Endometrium (tissue), 2 donors: ENCODE data around the gene BACE2.
A peak's percentile ranks its signal among the peaks of the same experiment; 100 is the strongest.
"Not testable (repeated sequence)": the region's sequence is repeated elsewhere in the genome, so short reads cannot be mapped to it uniquely, and the experiment has no call there.

Experiments
- FAIRE-seq: peaks from 2 replicates; lab custom pipeline; 2012; peaks lifted over from hg19 to GRCh38; lab: Jason Lieb, UNC
- donor health status: control.
- donor health status: control.

Gene BACE2

DNA sequence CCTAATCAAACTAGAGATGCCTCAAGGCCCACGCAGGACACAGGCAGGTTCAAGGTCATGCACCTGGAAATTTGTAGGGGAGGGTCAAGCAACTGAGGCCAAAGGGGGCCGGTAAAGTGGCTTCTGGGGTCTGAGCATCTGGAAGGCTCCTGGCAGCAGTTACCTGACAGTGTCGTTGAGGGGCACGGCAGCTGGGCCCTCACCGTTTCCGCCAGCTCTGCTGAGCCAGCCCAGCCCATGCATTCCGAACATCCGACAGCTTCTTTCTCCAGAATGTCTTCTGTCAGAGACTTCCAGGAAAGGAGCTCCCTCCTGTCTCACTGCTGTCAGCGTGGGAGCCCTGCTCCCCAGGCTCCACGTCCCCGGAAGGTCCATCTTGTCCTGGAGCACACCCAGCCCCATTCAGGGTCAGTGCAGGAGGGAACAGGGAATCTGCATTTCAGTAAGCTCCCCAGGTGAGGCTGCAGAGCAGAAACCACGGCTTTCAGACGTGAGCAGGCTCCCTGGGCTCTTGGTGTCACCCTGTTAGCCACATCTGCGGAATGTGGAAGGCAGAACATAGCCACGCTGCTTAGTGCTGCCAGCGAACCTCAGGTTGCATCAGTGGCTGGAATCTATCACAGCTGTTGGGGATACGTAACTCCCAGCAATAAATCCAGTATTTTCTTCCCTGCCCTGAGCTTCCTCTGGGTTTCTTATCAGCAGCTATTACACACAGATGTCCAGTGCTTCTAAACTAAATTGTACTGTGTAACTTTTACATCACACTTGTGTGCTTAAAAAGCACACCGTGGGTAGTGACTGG, 112.4 kb downstream of the BACE2 start:
- no peak for FAIRE-seq

GRCh38 chr21:41282412-41282811, 114.5 kb downstream of the BACE2 start:
- no peak for FAIRE-seq

DNA sequence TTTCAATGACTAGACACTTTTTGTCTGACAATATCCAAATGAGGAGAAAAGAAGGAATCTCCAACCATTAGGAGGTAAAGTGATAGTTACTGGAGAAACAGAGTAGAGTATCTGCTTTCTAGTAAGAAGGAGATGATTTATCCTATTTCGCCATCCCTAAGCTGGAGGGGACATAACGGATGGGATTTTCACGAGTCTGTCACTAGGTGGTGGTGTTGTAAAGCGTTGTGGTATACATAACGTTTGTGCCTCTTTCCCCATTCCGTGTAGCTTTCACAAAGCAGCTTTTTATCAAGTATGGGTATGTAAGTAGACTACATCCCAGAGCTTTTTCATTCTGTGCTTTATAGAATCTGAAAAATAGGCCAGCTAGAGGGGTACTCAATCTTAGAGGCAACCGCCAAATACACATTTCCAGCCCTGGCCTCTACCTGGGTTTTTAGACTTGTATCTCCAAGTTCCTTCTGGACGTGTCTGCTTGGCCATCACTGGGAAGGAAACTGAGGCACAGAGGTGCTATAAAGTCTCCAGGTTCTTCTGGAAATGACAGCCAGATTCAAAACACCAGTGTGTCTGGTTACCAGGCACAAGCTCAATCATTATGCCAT, 115.4 kb downstream of the BACE2 start:
- peak; percentile 89 for FAIRE-seq

DNA sequence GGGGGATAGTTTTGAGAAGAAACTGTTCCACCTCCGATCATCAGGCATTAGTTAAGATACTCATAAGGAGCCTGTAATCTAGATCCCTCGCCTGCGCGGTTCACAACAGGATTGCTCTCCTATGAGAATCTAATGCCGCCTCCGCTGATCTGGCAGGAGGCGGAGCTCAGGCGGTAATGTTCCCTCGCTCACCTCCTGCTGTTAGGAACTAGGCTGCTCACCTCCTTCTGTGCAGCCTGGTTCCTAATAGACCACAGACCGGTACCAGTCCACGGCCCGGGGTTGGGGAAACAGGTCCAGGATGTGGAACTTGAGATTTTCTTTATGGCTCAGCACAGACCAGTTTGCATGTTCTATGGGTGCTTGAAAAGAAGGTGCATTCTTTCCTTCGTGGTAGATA, 121.5 kb downstream of the BACE2 start:
- no peak for FAIRE-seq

DNA sequence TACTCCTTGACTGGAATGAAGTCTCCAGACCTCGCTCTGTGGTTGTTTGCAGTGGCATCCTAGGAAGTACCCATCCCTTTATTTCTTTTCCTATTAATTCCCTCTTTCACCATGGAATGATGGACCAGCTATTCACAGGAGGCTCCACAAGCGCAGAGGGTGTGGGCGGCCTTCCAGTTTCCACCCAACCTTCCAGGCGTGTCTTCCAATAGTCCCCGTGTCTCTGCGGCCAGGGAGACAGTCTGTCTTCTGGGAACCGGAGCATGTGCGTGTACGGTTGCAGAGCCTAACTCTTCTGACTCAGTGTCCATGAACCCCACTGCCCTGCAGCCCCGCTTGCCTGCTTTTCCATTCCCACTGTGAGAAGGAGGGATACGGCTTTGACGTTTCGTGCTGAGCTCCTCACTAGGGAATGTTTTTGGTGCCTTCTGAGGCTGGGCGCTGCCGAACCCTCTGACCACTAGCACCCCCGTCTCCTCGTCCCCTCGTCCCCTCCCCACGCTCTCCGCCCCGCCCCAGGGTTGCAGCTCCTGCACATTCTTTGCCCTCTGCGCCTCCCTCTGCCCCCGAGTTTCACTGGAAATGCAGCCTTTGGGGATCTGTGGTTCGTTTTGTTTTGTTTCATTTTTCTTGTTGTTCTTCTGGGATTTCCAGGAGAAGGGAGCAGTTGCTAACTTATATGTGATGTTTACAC, 122.3 kb downstream of the BACE2 start:
- no peak for FAIRE-seq

DNA sequence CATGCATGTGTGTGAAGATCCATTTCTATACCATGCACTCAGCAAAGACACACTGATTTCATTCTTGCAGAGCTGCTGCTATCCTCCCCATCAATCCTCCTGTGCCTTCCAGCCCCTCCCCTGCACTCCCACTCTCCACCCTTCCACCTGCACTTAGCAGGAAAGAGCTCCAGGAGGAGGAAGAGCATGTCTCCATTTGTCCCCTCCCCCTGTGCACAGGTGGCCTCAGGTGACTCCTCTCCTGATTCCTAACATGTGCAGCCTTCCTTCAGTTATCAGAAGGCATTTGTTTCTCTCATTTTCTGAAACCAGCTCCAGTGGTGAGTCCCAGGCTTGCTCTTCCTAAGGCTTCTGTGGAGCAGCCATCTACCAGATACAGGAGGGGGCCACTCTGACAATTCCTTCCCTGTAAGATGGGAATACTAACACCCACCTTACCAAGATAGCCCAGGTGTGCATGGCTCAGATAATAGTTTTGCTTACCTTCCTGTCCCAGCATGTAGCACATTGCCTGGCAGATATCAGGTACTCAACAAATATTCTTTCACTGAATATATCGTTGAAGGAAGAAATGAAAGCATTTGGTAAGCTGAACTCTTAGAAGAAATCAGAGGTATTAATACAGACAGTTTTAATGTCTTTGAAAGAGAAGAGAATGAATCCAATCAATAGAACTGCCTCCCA, 126.7 kb downstream of the BACE2 start:
- no peak for FAIRE-seq

DNA sequence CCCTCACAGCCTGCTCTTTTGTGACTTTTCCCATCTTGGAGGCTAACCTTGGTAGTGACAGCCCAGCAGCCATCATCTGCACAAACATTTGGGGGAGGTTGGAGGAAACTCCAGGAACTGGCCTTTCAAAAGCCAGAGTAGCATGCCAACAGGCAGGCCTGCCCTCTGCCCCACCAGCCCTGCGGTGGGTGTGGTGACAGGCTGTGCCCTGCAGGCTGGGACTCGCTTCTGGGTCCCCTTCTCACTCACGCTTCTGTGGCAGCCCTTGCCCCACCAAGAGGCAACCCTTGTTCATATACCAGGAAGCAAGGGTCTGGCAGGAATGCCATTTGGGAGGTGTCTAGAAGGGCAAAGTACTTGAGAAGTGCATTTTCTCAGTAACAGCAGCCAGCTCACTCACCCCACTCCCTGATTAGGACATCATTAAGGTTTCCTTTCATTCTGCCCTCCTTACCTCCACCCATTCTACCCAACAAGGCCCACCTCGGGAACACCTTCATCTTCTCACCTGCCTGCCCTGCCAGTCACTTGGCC, 127.8 kb downstream of the BACE2 start:
- no peak for FAIRE-seq

DNA sequence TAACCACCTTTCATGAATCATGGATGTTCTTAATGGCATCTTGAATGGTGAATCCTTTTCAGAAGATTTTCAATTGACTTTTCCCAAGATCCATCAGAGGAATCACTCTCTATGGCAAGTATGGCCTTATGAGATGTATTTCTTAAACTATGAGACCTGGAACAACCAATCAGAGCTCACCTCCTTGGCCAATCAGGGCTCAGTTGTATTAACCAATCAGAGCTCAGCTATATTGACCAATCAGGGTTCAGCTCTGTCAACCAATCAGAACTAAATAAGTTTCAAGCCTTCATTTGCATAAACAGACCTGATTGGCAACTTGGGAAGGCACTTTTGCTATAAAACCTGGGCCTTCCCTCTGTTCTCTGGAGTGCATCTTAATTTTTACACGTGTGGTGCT, 135.0 kb downstream of the BACE2 start:
- FAIRE-seq: no peak

- no peak for FAIRE-seq
Observed at GRCh38 chr21:41304068-41304720, 136.2 kb downstream of the BACE2 start.

GRCh38 chr21:41307219-41307618, 139.3 kb downstream of the BACE2 start:
- no peak for FAIRE-seq

DNA sequence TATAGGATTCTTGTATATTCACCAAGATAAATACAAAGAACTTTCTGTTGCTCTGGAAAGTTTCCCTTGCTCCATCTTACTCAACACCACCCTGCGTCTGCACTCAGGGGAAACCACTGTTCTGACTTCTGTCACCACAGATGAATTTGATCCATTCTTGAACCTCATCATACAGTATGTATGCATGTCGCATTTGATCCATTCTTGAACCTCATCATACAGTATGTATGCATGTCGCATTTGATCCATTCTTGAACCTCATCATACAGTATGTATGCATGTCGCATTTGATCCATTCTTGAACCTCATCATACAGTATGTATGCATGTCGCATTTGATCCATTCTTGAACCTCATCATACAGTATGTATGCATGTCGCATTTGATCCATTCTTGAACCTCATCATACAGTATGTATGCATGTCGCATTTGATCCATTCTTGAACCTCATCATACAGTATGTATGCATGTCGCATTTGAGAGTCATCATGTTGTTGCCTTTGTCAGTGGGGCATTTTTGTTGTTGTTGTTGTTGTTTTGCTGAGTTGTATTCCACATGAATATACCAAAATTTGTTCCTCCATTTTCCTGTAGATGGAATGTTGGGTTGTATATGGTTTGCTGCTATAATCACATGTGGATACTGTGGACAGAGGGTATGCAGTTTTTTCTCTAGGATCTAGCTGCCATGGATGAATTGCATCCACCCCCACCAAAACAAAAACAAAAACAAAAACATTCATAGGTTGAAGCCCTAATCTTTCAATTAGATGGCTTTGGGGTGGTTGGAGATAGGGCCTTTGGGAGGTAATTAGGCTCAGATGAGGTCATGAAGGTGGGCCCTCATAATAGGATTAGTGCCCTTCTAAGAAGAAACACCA, 145.6 kb downstream of the BACE2 start:
- not testable (repeated sequence) for FAIRE-seq

DNA sequence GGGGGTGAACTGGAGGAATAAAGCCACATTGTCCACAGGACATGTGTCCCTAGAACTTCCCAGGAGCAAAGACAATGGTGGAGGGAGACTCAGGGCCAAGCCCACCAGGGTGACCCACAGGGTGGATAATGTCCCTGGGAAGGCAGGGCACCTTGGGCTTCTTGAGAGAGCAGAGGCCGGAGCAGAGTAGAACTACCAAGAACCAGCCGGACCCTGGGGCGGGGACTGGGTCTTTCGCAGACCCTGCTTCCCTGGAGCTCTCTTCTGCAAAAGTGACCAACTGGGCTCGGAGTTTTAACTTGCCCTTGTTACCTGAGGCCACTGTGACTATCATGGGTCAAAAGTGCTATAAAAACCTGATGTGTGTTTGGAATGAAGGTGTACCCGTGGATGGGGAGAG, 147.8 kb downstream of the BACE2 start:
- FAIRE-seq: no peak

GRCh38 chr21:41316200-41317062, 148.5 kb downstream of the BACE2 start, which contains the start of gene FAM3B:
TSS of gene FAM3B (plus strand) at chr21:41316801. CDS start at chr21:41316880, 79 bp downstream.
- no peak for FAIRE-seq

DNA sequence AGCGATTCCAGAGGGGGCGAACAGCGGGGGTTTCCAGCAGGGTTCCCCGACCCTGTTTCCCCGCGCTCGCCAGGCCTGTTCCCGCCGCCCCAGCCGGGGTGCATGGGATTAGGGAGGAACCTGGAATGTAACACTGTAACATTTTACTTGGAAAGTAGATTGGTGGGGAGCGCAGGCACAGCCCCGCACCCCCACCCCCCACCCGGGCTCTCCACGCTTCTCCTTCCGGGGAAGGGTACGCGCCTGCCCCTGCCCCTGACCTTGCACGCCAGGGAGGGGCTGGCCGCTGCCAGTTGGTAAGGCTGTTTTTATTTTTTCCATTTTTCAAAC, 149.1 kb downstream of the BACE2 start:
- FAIRE-seq: no peak

DNA sequence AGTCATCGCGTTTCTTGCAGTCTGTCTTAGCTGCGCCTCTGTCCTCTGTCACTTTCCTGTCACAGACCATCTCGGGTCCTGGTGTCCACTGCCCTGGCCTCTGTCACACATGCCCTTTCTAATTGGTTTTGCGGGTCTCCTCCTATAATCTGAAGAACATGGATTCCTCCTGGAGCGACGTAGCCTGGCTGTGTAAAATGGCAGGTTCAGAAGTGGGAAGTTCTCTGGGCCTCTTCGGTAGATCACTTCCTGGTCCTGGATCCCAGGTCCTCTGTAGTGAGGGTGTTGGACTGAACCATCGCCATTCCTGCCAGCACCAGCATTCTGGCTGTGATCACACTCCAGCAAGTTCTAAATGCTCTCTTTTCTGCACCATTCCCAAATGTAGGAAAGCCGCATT, 149.5 kb downstream of the BACE2 start:
- no peak for FAIRE-seq

DNA sequence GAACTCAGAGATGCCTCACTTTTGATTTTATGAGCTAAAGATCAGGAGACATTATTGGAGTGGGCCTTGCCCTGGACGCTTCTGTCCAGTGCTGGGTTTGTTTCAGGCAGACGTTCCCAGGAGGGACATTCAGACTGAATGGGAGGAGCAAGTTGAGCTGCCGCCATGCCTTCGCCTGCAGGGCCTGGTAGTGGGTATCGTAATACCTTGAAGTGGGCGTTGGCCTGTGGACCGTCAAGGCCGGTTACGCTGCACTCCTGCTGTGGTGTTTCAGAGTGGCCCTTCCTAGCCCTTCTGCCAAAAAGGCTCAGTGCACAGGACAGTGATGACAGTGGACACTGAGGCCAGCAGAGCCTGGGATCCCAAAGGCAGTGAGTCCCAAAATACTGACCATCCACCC, 150.3 kb downstream of the BACE2 start:
- no peak for FAIRE-seq

GRCh38 chr21:41319273-41319672, 151.3 kb downstream of the BACE2 start:
- FAIRE-seq: no peak

DNA sequence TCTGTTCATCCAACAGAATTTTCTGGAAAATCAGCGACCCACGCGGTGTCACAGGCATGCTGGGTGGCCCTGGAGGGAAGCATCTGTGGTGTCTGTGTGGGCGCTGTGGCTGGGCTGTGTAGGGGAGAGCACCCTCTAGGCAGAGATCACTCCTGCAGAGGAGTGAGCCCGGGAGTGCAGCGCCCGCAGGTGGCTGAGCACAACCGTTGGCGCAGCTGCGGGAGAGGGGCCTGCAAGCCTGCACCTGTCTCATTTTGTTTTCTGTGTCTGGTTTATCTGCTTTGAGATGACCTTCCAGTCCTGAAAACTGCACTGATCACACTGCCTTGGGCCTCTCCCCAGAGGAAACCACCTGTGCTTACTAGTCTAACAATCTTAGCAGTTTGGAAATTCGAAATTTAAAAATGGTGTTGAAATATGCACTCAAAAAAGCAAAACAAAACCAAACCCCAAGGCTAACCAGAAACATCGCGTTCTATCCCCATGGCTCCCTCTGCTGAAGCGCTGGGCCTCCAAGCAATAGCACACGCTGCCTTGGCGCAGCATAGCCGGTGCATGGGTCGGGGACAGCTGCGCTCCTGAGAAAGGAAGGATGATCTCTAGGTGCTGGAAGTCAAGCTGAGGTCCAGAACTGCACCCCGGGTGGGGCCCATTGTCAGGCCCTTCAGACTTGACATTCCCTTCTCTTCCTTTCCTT, 153.4 kb downstream of the BACE2 start:
- FAIRE-seq: no peak

- no peak for FAIRE-seq
Observed at GRCh38 chr21:41321908-41322495, 154.0 kb downstream of the BACE2 start.
